Ascending aorta (tissue), 2 donors: ENCODE data around the gene MED13. TPM values are rescaled to one million over a fixed set of nuclear protein-coding genes. Genes with fewer than 3 reads are reported as not detected.

Experiments
- DNase-seq, 2 donors: peaks; one replicate each; pipeline ENCODE4 v3.0.0-alpha.2; 2019; ENCODE audit warnings: low spot score in 2 of 2
- H3K27ac ChIP-seq, 2 donors: fragments of 200-600 bp; sonication (generic); one replicate each; pipeline ENCODE4 v1.5.1; 2016 to 2017; ENCODE audit warnings: mild to moderate bottlenecking in 1 of 2
- H3K27me3 ChIP-seq: fragments of 200-600 bp; sonication (generic); one replicate; pipeline ENCODE4 v1.5.1; 2017
- H3K36me3 ChIP-seq, 2 donors: fragments of 200-600 bp; sonication (generic); one replicate each; pipeline ENCODE4 v1.5.1; 2016
- H3K4me1 ChIP-seq, 2 donors: fragments of 200-600 bp; sonication (generic); one replicate each; pipeline ENCODE4 v1.5.1; 2016 to 2017; ENCODE audit warnings: mild to moderate bottlenecking in 1 of 2
- H3K4me3 ChIP-seq, 2 donors: fragments of 200-600 bp; sonication (generic); one replicate each; pipeline ENCODE4 v1.5.1; 2016 to 2017; ENCODE audit warnings: mild to moderate bottlenecking in 1 of 2
- H3K9me3 ChIP-seq, 2 donors: fragments of 200-600 bp; sonication (generic); one replicate each; pipeline ENCODE4 v1.5.1; 2016
- intact Hi-C: fragments of 100-400 bp; cut with DNase I; formaldehyde crosslinking; loops from one replicate; pipeline ENCODE4 v1.15.1; 2023
- total RNA-seq: library from RNA; depleted of rRNA; stranded (reverse); fragments of >200 nt; gene quantifications from one replicate; pipeline ENCODE4 v1.1.0, GENCODE V29; 2016
- TF ChIP-seq, protein P1 (sequence below), 3 experiments: fragments of 200-600 bp in 2 of 3; fragments of 450-650 bp in 1 of 3; sonication (generic) in 2 of 3; IDR thresholded peaks; one replicate each; pipeline ENCODE4 v1.5.1; 2016 to 2019; ENCODE audit warnings: antibody characterized with exemption in 3 of 3, mild to moderate bottlenecking in 1 of 3, moderate library complexity in 1 of 3

MED13 gene
- total RNA-seq, 1 donor from 2014 or later: 19.5 TPM

DNA sequence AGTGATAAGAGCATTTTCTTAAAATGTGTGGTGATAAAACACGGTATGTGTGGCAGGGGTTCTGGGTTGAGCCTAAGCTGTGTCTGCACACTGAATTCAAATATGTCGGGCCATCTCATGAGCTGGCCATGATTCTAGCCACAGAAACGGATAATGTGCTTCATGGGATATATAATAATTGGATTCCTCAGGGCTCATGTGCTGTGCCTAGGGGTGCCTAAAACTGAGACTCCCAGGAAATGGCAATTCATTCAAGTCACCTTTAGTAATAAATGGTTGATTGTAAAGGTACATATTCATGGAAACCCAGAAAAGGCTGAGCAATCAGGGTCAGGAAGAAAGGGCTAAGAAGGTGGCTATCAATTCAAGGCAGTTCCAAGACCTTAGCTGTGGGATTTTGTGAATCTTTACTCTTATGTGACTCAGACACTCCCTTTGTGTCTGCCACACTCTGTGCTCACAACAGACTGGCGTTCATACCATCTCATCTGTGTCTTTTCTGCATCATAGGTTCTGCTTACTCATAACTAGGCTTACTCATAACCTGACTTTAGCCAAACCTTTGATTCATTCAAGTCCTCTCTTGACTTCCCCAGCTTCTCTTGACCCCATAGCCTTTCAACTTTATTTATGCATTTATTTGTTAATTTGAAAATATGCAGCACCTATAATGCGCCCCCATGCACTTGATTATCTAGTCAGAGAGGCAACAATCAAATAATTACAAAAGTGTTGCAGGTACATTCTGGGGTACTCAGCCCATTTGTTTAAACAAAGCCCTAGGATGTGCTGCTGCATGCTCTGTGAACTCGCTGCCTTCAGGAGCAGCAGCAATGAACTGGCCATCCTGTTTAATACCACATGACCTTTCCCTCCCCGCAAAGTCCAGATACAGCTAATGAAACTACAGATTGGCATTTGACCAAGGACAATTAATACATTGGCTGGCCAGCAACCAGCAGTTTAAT is 28.4 kb upstream of the MED13 start:
- H3K4me3 ChIP-seq: no peak overlapping the region
- intact Hi-C loops: no loop called here
- H3K27ac ChIP-seq: no peak overlapping the region

DNA sequence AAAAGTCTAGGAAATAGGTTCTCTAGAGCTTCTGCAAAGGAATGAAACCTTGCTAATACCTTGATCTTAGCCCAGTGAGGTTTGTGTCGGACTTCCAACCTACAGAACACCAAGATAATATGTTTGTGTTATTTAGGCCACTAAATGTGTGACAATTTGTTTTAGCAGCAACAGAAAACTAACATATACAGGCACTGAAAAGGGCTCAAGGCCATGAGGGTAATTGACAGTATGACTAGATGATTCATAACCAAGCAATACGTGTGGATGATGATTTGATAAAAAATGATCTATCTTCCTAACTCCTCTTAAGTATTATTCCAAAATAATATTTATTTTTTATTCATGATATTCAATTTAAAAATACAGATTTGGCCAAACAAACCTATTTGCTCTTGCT is 27.7 kb upstream of the MED13 start:
- H3K4me3 ChIP-seq: no peak overlapping the region
- DNase-seq: no peak
- H3K27me3 ChIP-seq: no peaks in the 10 kb centered on the region
- intact Hi-C loops: no loop called here
- no peaks in the 10 kb centered on the region for H3K9me3 ChIP-seq
- no peaks in the 10 kb centered on the region for H3K36me3 ChIP-seq
- TF ChIP-seq, protein P1, sequence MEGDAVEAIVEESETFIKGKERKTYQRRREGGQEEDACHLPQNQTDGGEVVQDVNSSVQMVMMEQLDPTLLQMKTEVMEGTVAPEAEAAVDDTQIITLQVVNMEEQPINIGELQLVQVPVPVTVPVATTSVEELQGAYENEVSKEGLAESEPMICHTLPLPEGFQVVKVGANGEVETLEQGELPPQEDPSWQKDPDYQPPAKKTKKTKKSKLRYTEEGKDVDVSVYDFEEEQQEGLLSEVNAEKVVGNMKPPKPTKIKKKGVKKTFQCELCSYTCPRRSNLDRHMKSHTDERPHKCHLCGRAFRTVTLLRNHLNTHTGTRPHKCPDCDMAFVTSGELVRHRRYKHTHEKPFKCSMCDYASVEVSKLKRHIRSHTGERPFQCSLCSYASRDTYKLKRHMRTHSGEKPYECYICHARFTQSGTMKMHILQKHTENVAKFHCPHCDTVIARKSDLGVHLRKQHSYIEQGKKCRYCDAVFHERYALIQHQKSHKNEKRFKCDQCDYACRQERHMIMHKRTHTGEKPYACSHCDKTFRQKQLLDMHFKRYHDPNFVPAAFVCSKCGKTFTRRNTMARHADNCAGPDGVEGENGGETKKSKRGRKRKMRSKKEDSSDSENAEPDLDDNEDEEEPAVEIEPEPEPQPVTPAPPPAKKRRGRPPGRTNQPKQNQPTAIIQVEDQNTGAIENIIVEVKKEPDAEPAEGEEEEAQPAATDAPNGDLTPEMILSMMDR (IDR thresholded peaks at IDR 0.05): no peak
- no peaks in the 10 kb centered on the region for H3K4me1 ChIP-seq
- no peak overlapping the region for H3K27ac ChIP-seq

More for the DNA sequence above, 28.4 kb upstream of the MED13 start:
- no peaks in the 10 kb centered on the region for H3K36me3 ChIP-seq
- TF ChIP-seq, protein P1 (IDR thresholded peaks at IDR 0.05): no peak
- no peaks in the 10 kb centered on the region for H3K27me3 ChIP-seq
- no peaks in the 10 kb centered on the region for H3K9me3 ChIP-seq
- no peak for DNase-seq
- H3K4me1 ChIP-seq: no peaks in the 10 kb centered on the region

DNA sequence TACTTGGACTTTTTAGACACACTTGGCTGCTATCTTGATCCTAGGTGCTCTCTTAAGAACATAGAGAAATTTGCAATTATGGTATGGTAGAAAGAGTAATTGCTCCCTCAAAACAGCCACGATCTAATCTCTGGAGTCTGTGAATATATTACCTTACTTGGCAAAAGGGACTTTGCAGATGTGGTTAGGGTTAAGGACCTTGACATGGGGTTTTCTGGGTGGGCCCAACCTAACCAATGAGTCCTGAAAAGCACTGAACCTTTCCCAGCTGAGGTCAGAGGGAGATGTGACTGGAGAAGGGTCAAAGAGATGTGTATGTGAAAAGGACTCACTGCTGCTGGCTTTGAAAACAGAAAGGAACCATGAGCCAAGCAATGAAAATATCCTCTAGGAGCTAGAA is 26.7 kb upstream of the MED13 start:
- intact Hi-C loops: no loop called here
- TF ChIP-seq, protein P1 (IDR thresholded peaks at IDR 0.05): no peak
- no peak overlapping the region for H3K27ac ChIP-seq
- H3K4me3 ChIP-seq: no peak overlapping the region
- no peaks in the 10 kb centered on the region for H3K4me1 ChIP-seq
- no peak for DNase-seq
- H3K9me3 ChIP-seq: no peaks in the 10 kb centered on the region
- H3K27me3 ChIP-seq: no peaks in the 10 kb centered on the region
- no peaks in the 10 kb centered on the region for H3K36me3 ChIP-seq

DNA sequence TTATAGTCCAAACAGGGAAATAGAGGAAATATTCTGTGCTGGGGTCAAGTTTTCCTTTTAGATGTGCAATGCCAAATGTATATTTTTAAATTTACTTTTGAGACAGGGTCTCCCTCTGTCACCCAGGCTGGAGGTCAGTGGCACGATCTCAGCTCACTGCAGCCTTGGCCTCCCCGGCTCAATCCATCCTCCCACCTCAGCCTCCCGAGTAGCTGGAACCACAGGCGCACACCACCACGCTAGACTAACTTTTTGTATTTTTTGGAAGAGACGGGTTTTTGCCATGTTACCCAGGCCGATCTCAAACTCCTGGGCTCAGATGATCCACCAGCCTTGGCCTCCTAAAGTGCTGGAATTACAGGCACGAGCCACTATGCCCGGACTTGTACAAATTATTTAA is 25.8 kb upstream of the MED13 start:
- intact Hi-C loops: no loop called here
- Histone ChIP-seq H3K4me1 (no peaks in the 10 kb centered on the region), H3K9me3 (no peaks in the 10 kb centered on the region), H3K27ac (no peak overlapping the region), H3K36me3 (no peaks in the 10 kb centered on the region), H3K4me3 (no peak overlapping the region), H3K27me3 (no peaks in the 10 kb centered on the region)
- TF ChIP-seq, protein P1 (IDR thresholded peaks at IDR 0.05): no peak
- DNase-seq: no peak

DNA sequence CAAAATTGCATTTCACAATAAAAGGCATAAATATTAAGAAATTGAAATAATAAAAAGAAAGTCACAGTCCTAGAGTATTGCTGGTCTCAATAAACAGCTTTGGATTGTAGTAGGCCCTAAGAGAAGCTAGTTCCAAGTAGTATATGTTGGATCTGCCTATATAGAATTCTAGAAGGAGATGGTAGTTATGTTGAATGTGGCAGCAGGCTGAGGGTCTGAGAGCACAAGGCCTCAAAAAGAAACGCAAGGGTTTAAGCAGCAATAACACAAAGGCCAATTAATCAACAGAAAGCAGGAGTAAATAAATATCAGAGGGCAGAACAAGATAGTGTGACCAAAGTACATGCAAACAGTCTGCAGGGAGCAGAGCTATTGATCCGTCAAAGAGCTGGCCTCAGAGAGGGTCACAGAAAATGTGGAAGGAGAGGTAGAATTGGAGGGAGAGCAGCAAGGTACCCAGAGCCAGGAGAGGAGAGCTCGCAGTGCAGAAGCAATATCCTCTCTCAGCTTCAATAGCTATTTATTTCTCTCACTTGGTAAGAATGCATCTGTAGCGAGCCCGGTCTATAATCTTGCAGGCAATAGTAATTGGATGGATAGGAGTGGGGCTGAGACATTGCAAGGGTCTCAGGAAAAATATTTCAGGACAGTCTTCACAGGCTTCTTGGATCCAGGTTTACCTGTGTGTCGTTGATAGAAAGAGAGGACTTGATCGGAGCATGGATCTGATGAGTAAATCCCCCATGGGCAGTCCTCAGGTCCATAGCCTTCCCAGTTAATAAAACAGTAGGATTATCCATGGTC is 25.1 kb upstream of the MED13 start:
- Histone ChIP-seq H3K4me1 (no peaks in the 10 kb centered on the region), H3K9me3 (no peaks in the 10 kb centered on the region), H3K4me3 (no peak overlapping the region), H3K27me3 (no peaks in the 10 kb centered on the region), H3K27ac (no peak overlapping the region), H3K36me3 (no peaks in the 10 kb centered on the region)
- DNase-seq: no peak
- TF ChIP-seq, protein P1 (IDR thresholded peaks at IDR 0.05): no peak
- intact Hi-C loops: no loop called here
